ENCODE data around the gene ZNF521. TPM values are rescaled to one million over a fixed set of nuclear protein-coding genes. Genes with fewer than 3 reads are reported as not detected.

ZNF521 gene
- total and polyA plus RNA-seq, 2 donors (not counting 3 experiments of a cell fraction or from before 2014, with no cell fraction given) = 111 to 168 TPM

GRCh38 chr18:25308381-25308780 lies 43.6 kb downstream of the ZNF521 start:
- no peak for TF ChIP-seq POLR2A (IDR thresholded peaks at IDR 0.05; ENCODE audit: low read depth, low read length)
- no peak for TF ChIP-seq POLR2AphosphoS5 (IDR thresholded peaks at IDR 0.05; ENCODE audit: insufficient read depth, low read depth, low read length)
- TF ChIP-seq FOS (IDR thresholded peaks at IDR 0.05; ENCODE audit: borderline replicate concordance, insufficient read depth, low read length) = no peak
- TF ChIP-seq EZH2 (IDR thresholded peaks at IDR 0.05; ENCODE audit: borderline replicate concordance, low read depth, low read length, severe bottlenecking) = no peak
- TF ChIP-seq, protein P1, sequence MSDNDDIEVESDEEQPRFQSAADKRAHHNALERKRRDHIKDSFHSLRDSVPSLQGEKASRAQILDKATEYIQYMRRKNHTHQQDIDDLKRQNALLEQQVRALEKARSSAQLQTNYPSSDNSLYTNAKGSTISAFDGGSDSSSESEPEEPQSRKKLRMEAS (IDR thresholded peaks at IDR 0.05; ENCODE audit: insufficient read depth, insufficient read length) = no peak
- TF ChIP-seq CTCF (IDR thresholded peaks at IDR 0.05; ENCODE audit: extremely low read depth in 1 of 2, insufficient read depth in 1 of 2, low read depth in 1 of 2, low read length in 2 of 2) = no peak
- TF ChIP-seq JUN (IDR thresholded peaks at IDR 0.05; ENCODE audit: borderline replicate concordance, insufficient read depth, insufficient read length, low read depth) = no peak
- TF ChIP-seq MYC (IDR thresholded peaks at IDR 0.05; ENCODE audit: low read depth, low read length) = no peak
- TF ChIP-seq GATA2 (IDR thresholded peaks at IDR 0.05; ENCODE audit: insufficient read depth, insufficient read length, low read depth, low read length) = no peak
- FAIRE-seq = no peak
- no peaks in the 10 kb centered on the region for H3K27me3 ChIP-seq (ENCODE audit: control insufficient read depth in 2 of 2, insufficient read depth in 2 of 2, low read length in 2 of 2)
- DNase-seq (ENCODE audit: low read depth, low spot score) = no peak
- CTCF ChIA-PET = interaction anchor here (1.0 kb wide), 2 partner anchors 10 to 85 kb away, joined by 3 to 4 read pairs; no protein-coding TSS in a partner anchor
- intact Hi-C loops (cut with micrococcal nuclease) = no loop called here
- BruUV-seq (replicated peaks) = no TSS peak
- H3K27ac ChIP-seq (ENCODE audit: insufficient read depth, low read depth, low read length) = no peak overlapping the region
- H3K36me3 ChIP-seq (ENCODE audit: control insufficient read depth in 2 of 2, extremely low read depth in 1 of 2, insufficient read depth in 2 of 2, low read length in 2 of 2) = peaks cover 2 to 14% of the 10 kb centered on the region in 2 experiments
- no peaks in the 10 kb centered on the region for H3K9me1 ChIP-seq (replicated peaks; ENCODE audit: control insufficient read depth, extremely low read depth, insufficient read depth, low read length)
- no peak overlapping the region for H3K4me3 ChIP-seq (replicated peaks in 1 of 3; ENCODE audit: insufficient read depth in 1 of 3, low read depth in 1 of 3, low read length in 3 of 3)
- H3K9ac ChIP-seq (replicated peaks; ENCODE audit: extremely low read depth, insufficient read depth, low read length) = no peak overlapping the region
- H2AFZ ChIP-seq (ENCODE audit: low read depth, low read length) = no peak overlapping the region
- dilution Hi-C loops (cut with MboI; ENCODE audit: extremely low pct_ligation_motif_present, low sequenced_read_pairs) = no loop called here
- H3K4me2 ChIP-seq (ENCODE audit: insufficient read depth, low read length) = no peak overlapping the region
- H3K9me3 ChIP-seq (replicated peaks; ENCODE audit: control insufficient read depth, insufficient read depth, low read length) = no peaks in the 10 kb centered on the region
- POLR2A ChIA-PET = no interaction called here
- H4K20me1 ChIP-seq (replicated peaks; ENCODE audit: control insufficient read depth, extremely low read depth, insufficient read depth, low read length) = peaks cover 6% of the 10 kb centered on the region
- peaks cover 44% of the 10 kb centered on the region for H3K79me2 ChIP-seq (ENCODE audit: control insufficient read depth, insufficient read depth, low read length)
- peaks cover 35% of the 10 kb centered on the region for H3K4me1 ChIP-seq (ENCODE audit: control insufficient read depth, extremely low read depth, insufficient read depth, low read length)

Measured in endothelial cell of umbilical vein (primary cell).